Measurements from ENCODE around the gene ZC3H18. TPM values are rescaled to one million over a fixed set of nuclear protein-coding genes. Genes with fewer than 3 reads are reported as not detected.

The ZC3H18 gene
- polyA plus RNA-seq, 3 donors: 27.1 to 29.6 (median 29.2) TPM

DNA sequence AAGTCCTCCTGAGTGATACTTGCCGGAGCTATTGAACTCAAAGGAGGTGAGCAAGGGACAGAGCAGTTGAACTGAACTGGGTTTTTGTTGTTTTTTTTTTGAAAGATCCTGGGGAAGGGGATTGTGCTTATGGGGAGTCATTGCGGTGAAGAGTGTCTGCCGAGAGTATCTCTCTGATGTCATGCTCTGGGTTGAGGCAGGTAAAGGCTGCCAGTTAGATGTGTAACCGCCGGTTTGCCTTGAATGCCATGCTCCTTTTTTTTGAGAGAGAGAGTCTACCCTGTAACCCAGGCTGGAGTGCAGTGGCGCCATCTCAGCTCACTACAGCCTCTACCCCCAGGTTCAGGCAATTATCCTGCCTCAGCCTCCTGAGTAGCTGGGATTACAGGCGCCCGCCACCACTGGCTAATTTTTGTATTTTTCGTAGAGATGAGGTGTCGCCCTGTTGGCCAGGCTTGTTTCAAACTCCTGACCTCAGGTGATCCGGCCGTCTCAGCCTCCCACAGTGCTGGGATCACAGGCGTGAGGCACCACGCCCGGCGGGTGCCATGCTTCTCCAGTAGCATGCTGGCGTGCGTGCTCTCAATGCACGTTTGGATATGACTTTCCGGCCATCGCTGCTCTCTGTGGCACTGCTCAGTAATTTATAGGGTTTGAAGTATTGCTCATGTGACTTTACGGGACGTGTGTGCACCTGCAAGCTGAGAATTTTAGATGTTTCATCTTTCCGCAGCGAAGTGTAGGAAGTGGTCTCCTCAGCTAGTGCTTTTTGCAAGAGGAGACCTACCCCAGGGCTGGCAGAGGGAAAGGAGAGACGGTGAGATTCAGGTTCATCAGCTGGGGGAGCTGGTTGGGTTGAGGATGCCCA lies 8.5 kb downstream of the ZC3H18 start:
- no peak for DNase-seq (ENCODE audit: low read depth in 3 of 3, low spot score in 2 of 3)

DNA sequence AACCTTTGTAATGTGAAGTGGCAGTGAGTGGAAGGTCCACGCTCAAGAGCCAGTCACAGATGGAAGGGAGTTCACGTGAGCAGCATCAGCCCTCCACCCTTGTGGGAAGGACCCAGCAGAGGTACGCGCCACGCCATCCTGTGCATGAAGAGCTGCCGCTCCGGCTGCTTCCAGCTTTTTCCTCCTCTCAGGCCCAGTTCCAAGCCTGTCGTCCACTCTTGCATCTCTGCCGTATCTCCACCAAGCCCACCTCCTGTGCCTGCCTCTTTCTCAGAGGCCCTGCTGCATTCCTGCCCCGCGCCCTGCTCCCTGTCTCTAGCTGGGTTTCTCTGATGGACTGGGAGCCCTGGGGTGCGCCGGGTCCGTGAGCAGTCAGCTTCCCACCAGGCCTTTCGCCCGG lies 10.2 kb downstream of the ZC3H18 start:
- DNase-seq (ENCODE audit: low read depth in 3 of 3, low spot score in 2 of 3): no peak

DNA sequence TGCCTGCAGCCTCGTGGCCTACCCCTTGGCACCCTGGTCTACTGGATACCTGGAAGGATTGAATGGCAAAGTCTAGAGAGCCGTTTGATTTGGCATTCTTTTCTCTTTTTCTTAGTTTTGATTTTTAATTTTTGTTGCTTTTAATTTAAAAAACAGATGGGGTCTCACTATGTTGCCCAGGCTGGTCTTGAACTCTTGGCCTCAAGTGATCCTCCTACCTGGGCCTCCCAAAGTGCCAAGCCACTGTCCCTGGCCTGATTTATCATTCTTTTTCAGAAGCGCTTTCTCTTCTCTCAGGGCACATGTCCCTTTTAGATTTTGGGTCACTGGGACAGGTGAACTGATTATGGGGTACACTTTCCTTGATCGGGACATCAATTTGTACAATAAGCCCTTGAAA lies 10.8 kb downstream of the ZC3H18 start:
- no peak for DNase-seq (ENCODE audit: low read depth in 3 of 3, low spot score in 2 of 3)

DNA sequence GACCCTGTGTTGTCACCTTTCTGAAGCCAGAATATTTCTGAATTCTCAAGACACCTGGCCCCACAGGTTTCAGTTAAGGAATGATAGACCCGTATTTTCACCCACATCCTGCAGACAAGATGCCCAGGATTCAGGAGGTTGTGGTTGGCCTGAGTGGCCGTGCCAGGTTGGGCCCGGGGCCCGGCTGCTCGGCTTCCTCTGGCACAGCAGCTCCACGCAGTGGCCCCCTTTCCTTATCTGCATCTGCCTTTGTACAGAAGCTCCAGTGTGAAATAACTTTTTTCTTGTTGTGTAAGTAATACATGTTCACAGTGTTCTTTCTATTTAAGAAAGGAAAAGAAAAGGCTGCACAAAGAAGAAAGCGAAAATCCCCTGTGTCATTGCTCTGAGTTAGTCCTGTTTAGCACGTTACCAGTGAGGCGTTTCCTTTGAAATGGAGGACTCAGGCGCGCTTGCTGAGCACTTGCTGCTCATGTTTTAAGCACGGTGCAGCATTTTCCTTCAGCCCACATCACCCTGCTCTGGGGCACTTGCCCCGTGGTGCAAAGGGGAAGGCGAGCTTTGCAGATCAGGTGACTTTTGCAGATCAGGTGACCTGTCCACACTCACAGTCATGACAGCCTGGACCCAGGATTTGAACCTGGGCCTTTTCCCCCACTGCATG lies 12.8 kb downstream of the ZC3H18 start:
- no peak for DNase-seq (ENCODE audit: low read depth in 3 of 3, low spot score in 2 of 3)

DNA sequence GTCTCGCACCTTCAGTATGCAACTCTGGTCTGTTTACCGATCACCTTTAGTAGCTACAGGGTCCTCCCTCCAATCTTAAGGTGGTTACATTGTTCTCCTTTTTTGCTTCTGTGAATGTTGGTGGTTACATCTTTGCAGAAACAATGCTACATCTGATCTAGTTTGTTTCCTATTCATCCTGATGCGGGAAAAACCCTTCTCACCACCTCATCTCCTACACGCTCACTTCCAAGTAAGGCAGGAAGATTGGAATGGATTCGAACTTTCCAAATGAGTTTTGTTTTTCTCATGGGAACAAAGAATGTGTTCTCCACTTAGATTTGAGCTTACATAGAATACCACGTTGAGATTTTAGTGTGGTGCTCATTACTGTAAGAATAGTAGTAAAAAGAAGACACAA lies 14.5 kb downstream of the ZC3H18 start:
- no peak for DNase-seq (ENCODE audit: low read depth in 3 of 3, low spot score in 2 of 3)

DNA sequence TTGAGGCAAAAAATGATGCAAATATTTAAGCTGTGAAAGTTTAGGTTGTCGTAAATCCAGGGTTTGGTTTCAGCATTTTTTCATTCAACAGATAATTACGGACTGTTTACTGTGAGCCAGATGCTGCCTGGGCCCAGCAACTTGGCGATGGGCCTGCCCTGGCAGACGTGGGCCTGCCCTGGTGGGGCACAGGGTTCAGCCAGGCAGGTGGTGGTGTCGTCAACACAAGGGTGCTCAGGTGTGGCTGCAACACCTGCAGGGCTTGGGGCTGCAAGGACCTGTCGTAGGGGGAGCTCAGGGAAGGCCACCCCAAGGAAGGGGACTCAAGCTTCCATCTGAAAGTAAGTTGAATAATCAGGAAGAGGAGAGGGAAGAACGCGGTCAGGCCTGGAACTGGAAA lies 15.1 kb downstream of the ZC3H18 start:
- no peak for DNase-seq (ENCODE audit: low read depth in 3 of 3, low spot score in 2 of 3)

DNA sequence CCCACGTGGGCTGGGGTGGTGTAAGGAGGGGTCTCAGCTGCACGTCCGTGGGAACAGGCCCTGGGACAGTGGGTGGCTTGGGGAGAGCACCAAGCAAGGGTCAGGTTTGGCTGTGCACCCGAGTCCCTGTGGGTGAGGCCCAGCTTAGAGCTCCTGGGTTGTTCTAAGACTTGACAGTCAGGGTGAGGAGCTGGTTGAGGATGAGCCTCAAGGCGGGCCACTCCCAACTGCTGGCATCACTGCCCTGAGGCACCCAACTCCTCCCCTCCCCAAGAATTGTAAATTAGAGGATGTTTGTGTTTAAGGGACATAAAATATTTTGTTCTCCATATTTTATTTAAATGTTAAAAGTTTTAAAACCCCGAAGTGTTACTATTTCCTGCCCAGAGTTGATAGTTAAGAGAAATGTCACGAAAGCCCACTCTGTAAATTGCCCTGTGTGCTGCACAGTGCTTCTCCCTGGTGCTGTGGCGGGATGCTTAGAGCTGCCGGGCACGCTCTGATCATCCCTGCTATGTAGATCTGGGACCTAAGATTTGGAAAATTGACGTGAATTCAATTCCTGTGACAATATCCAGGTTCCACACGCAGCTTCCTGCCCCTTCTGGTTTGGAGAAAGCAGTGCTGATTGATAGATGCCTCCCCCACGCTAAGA lies 15.9 kb downstream of the ZC3H18 start:
- no peak for DNase-seq (ENCODE audit: low read depth in 3 of 3, low spot score in 2 of 3)

DNA sequence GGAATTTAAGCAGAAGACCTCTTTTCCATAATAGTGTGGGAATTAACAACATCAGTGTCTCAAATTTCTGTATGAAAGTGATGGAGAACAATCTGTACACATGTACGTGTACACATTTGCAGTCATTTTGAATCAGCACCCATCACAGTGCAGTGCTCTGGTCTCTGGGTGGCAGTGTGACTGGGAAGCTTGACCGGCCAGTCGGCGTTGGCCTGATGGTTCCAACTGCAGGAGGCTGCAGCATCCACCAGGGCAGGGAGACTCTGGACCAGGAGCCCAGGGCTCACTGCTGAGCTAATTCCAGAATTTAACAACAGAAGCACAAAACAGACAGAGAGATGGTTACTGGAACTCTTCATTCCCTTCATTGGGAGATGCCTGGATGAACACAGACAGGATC lies 17.9 kb downstream of the ZC3H18 start:
- DNase-seq (ENCODE audit: low read depth in 3 of 3, low spot score in 2 of 3): no peak

DNA sequence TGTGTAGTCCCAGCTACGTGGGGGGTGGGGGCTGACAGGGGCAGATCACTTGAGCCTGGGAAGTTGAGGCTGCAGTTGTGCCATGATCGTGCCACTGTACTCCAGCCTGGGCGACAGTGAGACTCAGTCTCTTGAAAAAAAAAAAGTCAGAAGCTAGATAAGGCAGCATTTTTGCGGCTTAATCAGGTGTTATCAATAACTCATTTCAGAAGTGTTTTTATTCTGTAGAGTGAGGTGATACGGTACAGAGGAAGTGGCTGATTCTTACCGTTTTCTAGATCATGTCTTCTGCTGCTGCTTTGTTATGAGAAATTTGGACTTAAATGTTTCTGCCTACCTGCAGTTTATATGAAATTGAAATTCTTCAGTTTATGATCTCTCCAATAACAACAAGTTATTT lies 18.6 kb downstream of the ZC3H18 start:
- no peak for DNase-seq (ENCODE audit: low read depth in 3 of 3, low spot score in 2 of 3)

DNA sequence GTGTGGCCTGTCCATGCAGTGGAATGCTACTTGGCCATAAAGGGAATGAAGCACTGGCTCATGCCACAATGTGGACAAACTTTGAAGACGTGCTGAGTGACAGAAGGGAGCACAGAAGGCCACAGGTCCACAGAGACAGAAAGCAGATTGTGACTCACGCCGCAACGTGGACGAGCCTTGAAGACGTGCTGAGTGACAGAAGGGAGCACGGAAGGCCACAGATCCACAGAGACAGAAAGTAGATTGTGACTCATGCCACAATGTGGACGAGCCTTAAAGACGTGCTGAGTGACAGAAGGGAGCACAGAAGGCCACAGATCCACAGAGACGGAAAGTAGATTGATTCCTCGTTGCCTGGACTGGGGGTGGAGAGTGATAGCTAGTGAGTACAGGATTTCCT lies 19.2 kb downstream of the ZC3H18 start:
- no peak for DNase-seq (ENCODE audit: low read depth in 3 of 3, low spot score in 2 of 3)

DNA sequence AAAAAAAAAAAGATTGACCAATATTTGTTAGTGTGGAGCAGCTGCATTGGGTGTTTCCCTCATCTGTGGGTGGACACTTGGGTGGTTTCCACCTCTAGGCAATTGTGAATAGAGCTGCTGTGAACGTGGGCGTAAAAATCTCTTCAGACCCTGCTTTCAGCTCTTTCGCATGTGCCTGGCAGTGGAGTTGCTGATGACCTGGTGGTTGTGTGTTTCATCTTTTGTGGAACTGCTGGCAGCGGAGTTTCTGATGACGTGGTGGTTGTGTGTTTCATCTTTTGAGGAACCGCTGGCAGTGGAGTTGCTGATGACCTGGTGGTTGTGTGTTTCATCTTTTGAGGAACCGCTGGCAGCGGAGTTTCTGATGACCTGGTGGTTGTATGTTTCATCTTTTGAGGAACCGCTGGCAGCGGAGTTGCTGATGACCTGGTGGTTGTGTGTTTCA lies 21.4 kb downstream of the ZC3H18 start:
- DNase-seq (ENCODE audit: low read depth in 3 of 3, low spot score in 2 of 3): no peak

DNA sequence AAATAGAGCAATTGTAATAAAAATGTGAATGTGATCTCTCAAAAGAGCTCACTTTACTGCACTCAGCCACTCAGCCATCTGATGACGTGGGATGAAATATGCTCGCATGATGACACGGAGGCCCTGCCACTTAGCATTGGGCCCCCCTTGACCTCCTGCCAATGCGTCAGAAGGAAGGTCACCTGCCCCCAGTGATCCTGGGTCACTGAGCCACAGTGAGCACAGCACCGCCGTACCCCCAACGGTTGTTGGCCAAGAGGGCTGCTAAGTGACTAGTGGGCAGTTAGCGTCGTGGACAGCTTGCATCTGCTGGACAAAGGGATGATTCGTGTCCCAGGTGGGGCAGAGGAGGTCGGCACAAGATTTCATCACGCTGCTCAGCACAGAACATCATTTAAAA lies 22.9 kb downstream of the ZC3H18 start:
- DNase-seq (ENCODE audit: low read depth in 3 of 3, low spot score in 2 of 3): no peak

DNA sequence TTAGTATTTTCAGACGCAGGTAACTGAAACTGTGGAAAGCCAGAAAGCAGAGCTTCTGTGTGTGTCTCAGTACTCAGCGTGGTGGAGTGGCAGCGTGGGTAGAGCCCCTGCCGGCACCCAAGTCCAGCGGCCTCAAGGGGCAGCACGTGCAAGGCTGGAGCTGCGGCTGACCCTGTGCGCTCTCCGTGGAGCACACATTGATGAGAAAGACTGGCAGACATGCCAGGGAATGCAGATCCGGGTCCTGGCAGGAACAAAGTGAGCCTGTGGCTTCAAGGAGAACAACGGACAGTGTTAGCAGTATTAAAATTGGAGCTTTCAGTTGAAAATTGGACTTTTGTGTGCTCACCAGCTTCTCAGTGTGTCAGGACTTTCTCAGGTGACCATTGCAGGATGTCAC lies 23.3 kb downstream of the ZC3H18 start:
- DNase-seq (ENCODE audit: low read depth in 3 of 3, low spot score in 2 of 3): no peak

DNA sequence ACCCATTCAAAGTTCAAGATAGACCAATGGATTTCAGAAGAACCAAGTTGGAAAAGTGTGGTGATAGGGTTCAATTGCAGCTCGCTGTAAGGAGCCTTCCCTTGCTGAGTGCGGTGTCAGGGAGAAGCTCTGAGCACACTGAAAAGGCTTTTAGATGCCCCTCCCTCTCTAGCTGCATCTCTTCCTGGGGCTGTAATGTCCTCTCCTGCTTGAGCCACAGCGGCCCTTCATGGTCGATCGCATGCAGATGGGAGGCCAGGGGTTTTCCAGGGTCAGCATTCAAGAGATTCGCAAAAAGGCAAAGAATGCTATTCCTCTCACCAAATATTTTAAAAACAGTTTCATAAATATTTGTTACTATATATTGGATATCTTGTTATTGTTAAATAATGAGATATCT lies 23.7 kb downstream of the ZC3H18 start:
- DNase-seq (ENCODE audit: low read depth in 3 of 3, low spot score in 2 of 3): no peak

DNA sequence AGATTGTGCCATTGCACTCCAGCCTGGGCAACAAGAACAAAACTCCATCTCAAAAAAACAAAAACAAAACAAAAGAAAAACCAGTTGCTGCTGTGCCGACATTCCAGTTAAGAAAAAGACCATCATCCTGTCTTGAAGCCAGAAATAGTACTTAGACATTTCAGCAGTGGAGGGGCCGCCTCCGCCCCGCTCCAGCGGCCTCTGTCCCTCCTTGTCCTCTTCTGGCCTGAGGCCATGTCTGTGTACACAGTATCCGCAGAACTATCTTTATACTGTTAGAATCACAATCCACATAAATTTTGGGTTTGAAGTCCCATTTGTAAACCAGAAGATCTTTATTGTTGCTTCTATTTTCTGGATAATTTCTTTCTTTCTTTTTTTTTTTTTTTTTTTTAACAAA lies 24.9 kb downstream of the ZC3H18 start:
- no peak for DNase-seq (ENCODE audit: low read depth in 3 of 3, low spot score in 2 of 3)

DNA sequence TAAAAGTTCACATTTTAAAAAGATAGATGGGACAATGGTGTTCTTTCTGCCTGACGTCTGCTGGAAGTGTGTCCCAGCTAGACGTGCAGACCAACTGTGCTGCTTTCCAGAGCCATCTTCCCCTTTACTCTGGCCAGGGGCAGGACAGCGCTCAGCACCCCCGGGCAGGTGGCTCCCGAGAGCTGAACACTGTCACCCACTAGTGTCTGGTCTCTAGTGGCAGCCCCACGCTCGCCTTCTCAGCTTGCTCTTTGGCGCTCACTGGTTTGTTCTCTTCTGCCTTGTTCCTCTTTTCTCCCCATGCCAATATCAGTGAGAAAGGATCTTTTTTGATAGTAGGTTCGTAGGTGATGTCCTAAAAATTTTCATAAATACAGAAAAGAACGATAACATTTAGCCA lies 25.7 kb downstream of the ZC3H18 start:
- no peak for DNase-seq (ENCODE audit: low read depth in 3 of 3, low spot score in 2 of 3)

DNA sequence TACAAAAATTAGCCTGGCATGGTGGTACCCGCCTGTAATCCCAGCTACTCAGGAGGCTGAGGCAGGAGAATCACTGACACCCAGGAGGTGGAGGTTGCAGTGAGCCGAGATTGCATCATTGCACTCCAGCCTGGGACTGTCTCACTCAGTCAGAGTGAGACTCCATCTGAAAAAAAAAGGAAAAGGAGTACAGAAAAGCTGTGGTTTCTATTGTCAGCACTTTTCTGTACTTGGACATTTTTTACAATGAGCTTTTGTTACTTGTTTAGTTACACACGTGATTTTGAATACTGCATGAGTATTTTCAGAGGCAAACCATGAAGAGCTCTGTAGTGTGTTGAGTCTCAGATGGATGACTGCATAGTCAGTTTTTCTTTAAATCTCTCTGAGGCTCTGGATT lies 26.3 kb downstream of the ZC3H18 start:
- DNase-seq (ENCODE audit: low read depth in 3 of 3, low spot score in 2 of 3): no peak

DNA sequence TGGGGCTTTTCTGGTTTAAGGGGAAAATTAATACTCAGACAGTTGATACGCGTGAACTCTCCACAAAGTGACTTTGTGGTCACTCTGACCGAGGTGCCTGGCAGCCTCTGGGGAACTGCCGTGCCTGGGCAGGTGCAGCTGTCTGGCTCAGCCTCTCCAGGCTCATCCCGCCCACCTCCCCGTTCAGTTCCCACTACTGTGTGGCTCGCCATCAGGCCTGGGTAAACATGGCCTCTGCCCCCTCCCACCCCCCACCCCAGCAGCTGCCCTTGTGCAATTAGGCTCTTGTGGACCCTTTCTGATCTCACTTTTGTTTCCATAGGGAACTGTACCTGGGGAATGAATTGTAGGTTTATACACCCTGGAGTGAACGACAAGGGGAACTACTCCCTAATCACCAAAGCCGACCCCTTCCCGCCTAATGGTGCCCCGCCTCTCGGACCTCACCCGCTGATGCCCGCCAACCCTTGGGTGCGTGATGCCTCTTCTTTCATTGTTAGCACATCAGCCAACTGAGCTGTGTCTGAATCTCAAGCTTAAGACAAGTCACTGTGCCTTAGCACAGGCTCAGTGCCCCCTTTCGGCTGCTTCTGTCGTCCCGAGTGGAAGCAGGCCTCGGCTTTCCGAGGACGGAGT lies 27.8 kb downstream of the ZC3H18 start:
- no peak for DNase-seq (ENCODE audit: low read depth in 3 of 3, low spot score in 2 of 3)

DNA sequence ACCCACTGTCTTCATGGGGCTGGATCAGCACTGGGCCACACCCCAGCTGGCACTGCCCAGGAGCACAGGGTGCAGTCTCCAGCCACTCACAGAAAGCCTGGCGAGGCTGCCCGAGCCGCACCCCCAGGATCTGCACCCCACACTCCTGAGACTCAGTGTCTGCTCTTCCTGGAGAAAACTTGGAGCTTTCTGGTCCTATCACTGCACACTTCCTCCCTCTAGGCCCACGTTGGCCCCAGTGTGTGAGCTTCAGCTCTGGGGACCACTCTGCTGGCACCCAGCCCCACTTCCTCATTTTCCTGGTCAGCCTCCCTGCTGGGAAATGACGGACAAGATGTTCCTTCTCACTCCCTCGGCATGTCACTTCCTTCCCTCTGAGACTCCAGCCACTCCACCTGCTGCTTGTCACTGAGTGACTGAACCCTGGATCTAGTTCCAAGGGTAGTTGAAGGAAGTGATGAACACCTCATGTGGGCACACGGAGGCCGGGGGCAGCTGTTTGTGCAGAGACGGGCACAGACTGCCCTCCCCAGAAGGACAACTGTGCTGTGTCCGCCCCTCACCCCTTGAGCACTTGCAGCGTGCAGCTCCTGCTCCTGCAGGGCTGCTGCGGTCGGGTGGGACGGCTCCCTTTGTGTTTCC lies 29.0 kb downstream of the ZC3H18 start:
- DNase-seq (ENCODE audit: low read depth in 3 of 3, low spot score in 2 of 3): no peak

DNA sequence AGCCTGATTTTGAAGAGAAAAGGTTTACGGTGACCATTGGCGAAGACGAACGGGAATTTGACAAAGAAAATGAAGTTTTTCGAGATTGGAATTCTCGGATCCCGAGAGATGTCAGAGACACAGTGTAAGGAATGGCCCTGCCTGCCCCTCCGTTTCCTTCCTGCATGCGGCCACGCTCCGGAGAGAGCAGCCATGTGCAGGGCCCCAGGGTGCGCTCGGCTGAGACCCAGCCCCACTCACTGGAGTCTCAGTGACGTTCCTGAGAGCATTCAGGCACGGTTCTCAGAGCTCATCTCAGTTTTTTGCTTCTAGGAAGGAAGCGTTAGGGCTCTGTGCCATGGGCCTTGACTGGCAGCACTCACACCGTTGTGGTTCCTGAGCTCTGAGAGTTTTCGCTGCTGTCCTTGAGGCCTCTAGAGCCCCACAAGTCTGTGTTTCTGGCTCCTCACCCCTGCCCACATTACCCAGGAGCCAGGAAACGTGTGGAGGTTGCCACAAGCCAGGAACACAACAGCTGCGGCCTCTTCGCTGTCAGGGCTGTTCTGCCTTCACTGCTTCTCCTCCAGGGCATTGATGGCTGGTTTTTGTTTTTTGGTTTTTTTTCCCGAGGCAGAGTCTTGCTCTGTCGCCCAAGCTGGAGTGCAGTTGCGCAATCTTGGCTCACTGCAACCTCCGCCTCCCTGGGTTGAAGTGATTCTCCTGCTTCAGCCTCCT lies 29.8 kb downstream of the ZC3H18 start:
- DNase-seq (ENCODE audit: low read depth in 3 of 3, low spot score in 2 of 3): no peak
